Upper lobe of right lung (tissue), 1 donor: ENCODE data around the gene DOK3. TPM values are rescaled to one million over a fixed set of nuclear protein-coding genes. Genes with fewer than 3 reads are reported as not detected.

Source experiments
- ATAC-seq: fragments of 200-7000 bp; cut with Tn5 transposase; one replicate; pipeline ENCODE4 v1.9.1; 2020; ENCODE audit warnings: mild to moderate bottlenecking, moderate library complexity
- DNase-seq: peaks from one replicate; pipeline ENCODE4 v3.0.0-alpha.2; 2020
- H3K27ac ChIP-seq: fragments of 200-600 bp; one replicate; pipeline ENCODE4 v1.8.0; 2022
- H3K27me3 ChIP-seq: fragments of 200-600 bp; one replicate; pipeline ENCODE4 v1.8.0; 2022; ENCODE audit warnings: mild to moderate bottlenecking
- H3K36me3 ChIP-seq: fragments of 200-600 bp; one replicate; pipeline ENCODE4 v1.8.0; 2022
- H3K4me1 ChIP-seq: fragments of 200-600 bp; one replicate; pipeline ENCODE4 v1.8.0; 2022
- H3K4me3 ChIP-seq: fragments of 200-600 bp; one replicate; pipeline ENCODE4 v1.8.0; 2022; ENCODE audit warnings: mild to moderate bottlenecking
- H3K9me3 ChIP-seq: fragments of 200-600 bp; one replicate; pipeline ENCODE4 v1.8.0; 2022
- CTCF ChIP-seq: fragments of 200-600 bp; IDR thresholded peaks from one replicate; pipeline ENCODE4 v1.8.0; 2022; ENCODE audit warnings: antibody characterized with exemption
- intact Hi-C: fragments of 100-400 bp; cut with DNase I; formaldehyde crosslinking; loops from one replicate; pipeline ENCODE4 v1.11.0; 2022
- total RNA-seq: library from RNA; stranded (reverse); fragmentation: NEBNext Ultra II Directional; extraction: Animal tissue kit (Norgen Biotek cat#: 25700); gene quantifications from one replicate; pipeline ENCODE4 v1.2.1, GENCODE V29; 2021
- donor health status: DM: no; HTN: yes; CAD: no; lungs with severe emphysema.

DOK3 gene
- total RNA-seq, 1 donor from 2014 or later = 45.6 TPM

GRCh38 chr5:177497292-177498012 is 12.2 kb downstream of the DOK3 start, which contains the start of gene PDLIM7:
TSS of gene PDLIM7 (minus strand) at chr5:177497604. CDS start at chr5:177496512, 1,092 bp downstream.
- intact Hi-C loops = no loop called here
- Histone ChIP-seq H3K27ac (peak within 1 kb of the TSS; percentile 81), H3K9me3 (no peaks in the 10 kb centered on the region), H3K27me3 (no peaks in the 10 kb centered on the region), H3K4me3 (peak within 1 kb of the TSS; percentile 75), H3K36me3 (no peaks in the 10 kb centered on the region), H3K4me1 (peaks cover 51% of the 10 kb centered on the region)
- ATAC-seq = peak; percentile 93
- TF ChIP-seq CTCF = peak; percentile 13
- peak; percentile 97 for DNase-seq

GRCh38 chr5:177496727-177497291 is 12.8 kb downstream of the DOK3 start:
- DNase-seq (peak; percentile 76), ATAC-seq (peak; percentile 2)
- TF ChIP-seq CTCF = no peak
- Histone ChIP-seq H3K4me1 (peaks cover 51% of the 10 kb centered on the region), H3K27me3 (no peaks in the 10 kb centered on the region), H3K36me3 (no peaks in the 10 kb centered on the region), H3K9me3 (no peaks in the 10 kb centered on the region), H3K4me3 (peak overlapping the region; percentile 75), H3K27ac (peak overlapping the region; percentile 81)
- intact Hi-C loops = no loop called here

- peak overlapping the region; percentile 81 for H3K27ac ChIP-seq
- DNase-seq (peak; percentile 65), ATAC-seq (no peak)
- H3K4me3 ChIP-seq = peak overlapping the region; percentile 75
- peaks cover 51% of the 10 kb centered on the region for H3K4me1 ChIP-seq
- H3K9me3 ChIP-seq = no peaks in the 10 kb centered on the region
- intact Hi-C loops = no loop called here
- TF ChIP-seq CTCF = peak; percentile 27
- no peaks in the 10 kb centered on the region for H3K27me3 ChIP-seq
- no peaks in the 10 kb centered on the region for H3K36me3 ChIP-seq
These were observed 13.4 kb downstream of the DOK3 start for GRCh38 chr5:177496070-177496726.

- Histone ChIP-seq H3K4me1 (peaks cover 47% of the 10 kb centered on the region), H3K4me3 (peak overlapping the region; percentile 75), H3K27ac (peak overlapping the region; percentile 81), H3K36me3 (peaks cover 6% of the 10 kb centered on the region), H3K27me3 (no peaks in the 10 kb centered on the region), H3K9me3 (no peaks in the 10 kb centered on the region)
- DNase-seq = peak; percentile 72
- intact Hi-C loops = no loop called here
- peak; percentile 1 for TF ChIP-seq CTCF
- ATAC-seq = no peak
These were observed 14.2 kb downstream of the DOK3 start for GRCh38 chr5:177495243-177496060.
